ENCODE data around the gene ARHGAP26.

ARHGAP26 gene

DNA sequence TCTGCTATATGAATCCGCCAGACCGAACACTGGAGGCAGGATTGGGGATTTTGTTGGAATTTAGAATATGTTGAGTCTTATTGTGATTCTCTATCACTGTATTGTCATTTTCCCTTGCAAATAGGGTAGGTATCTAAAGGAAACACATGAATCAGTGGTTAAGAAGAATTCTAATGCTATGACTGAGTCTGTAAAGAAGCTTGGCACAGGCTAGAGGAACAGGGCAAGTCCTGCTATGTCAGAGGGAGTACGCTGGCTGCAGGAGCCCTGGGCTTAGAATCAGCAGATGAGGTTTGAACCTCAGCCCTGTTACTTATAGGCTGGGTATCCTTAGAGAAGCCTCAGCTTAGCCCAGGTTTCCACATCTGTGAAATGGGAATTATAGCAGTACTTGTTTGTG lies 435.2 kb downstream of the ARHGAP26 start:
- Histone ChIP-seq H3K27ac (no peak overlapping the region), H3K9ac (no peak overlapping the region)

DNA sequence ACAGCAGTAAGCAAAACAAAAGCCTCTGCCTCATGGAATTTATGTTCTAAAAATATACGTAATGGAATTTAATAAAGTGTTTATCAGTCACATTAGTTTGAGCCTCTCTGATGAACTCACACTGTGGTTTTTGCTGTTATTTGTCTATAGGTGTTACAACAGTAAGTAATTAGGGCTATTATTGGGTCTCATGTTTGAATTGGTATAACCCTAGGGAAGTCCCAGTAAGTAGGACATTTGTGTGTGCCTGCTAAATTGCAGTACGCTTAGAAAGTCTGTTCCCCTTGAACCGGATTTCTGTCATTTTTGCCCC lies 435.7 kb downstream of the ARHGAP26 start:
- Histone ChIP-seq H3K27me3 (ENCODE audit: insufficient read depth, low read depth) (no peaks in the 10 kb centered on the region), H3K9ac (no peak overlapping the region), H3K4me3 (IDR thresholded peaks at IDR 0.05; ENCODE audit: insufficient read depth, low read depth, low read length) (no peak overlapping the region), H3K4me2 (no peak overlapping the region), H3K27ac (no peak overlapping the region), H3K4me1 (ENCODE audit: low read depth, poor library complexity, severe bottlenecking) (peaks cover 56% of the 10 kb centered on the region), H4K20me1 (ENCODE audit: insufficient read depth) (no peaks in the 10 kb centered on the region), H3K36me3 (ENCODE audit: insufficient read depth) (no peaks in the 10 kb centered on the region), H2AFZ (ENCODE audit: low read depth) (no peak overlapping the region), H3K79me2 (ENCODE audit: insufficient read depth, low read depth) (no peaks in the 10 kb centered on the region)
- TF ChIP-seq, protein P1, sequence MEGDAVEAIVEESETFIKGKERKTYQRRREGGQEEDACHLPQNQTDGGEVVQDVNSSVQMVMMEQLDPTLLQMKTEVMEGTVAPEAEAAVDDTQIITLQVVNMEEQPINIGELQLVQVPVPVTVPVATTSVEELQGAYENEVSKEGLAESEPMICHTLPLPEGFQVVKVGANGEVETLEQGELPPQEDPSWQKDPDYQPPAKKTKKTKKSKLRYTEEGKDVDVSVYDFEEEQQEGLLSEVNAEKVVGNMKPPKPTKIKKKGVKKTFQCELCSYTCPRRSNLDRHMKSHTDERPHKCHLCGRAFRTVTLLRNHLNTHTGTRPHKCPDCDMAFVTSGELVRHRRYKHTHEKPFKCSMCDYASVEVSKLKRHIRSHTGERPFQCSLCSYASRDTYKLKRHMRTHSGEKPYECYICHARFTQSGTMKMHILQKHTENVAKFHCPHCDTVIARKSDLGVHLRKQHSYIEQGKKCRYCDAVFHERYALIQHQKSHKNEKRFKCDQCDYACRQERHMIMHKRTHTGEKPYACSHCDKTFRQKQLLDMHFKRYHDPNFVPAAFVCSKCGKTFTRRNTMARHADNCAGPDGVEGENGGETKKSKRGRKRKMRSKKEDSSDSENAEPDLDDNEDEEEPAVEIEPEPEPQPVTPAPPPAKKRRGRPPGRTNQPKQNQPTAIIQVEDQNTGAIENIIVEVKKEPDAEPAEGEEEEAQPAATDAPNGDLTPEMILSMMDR (conservative IDR thresholded peaks at IDR 0.05; ENCODE audit: low read depth, low read length), result no peak

More for the DNA sequence above, 435.2 kb downstream of the ARHGAP26 start:
- H3K79me2 ChIP-seq (ENCODE audit: insufficient read depth, low read depth), result no peaks in the 10 kb centered on the region
- no peak overlapping the region for H2AFZ ChIP-seq (ENCODE audit: low read depth)
- H4K20me1 ChIP-seq (ENCODE audit: insufficient read depth), result no peaks in the 10 kb centered on the region
- no peak overlapping the region for H3K4me3 ChIP-seq (IDR thresholded peaks at IDR 0.05; ENCODE audit: insufficient read depth, low read depth, low read length)
- H3K4me1 ChIP-seq (ENCODE audit: low read depth, poor library complexity, severe bottlenecking), result peaks cover 56% of the 10 kb centered on the region
- no peaks in the 10 kb centered on the region for H3K27me3 ChIP-seq (ENCODE audit: insufficient read depth, low read depth)
- H3K4me2 ChIP-seq, result peak overlapping the region; percentile 40; the same call in 1 of the 2 replicates
- H3K36me3 ChIP-seq (ENCODE audit: insufficient read depth), result no peaks in the 10 kb centered on the region
- TF ChIP-seq, protein P1 (conservative IDR thresholded peaks at IDR 0.05; ENCODE audit: low read depth, low read length), result no peak

DNA sequence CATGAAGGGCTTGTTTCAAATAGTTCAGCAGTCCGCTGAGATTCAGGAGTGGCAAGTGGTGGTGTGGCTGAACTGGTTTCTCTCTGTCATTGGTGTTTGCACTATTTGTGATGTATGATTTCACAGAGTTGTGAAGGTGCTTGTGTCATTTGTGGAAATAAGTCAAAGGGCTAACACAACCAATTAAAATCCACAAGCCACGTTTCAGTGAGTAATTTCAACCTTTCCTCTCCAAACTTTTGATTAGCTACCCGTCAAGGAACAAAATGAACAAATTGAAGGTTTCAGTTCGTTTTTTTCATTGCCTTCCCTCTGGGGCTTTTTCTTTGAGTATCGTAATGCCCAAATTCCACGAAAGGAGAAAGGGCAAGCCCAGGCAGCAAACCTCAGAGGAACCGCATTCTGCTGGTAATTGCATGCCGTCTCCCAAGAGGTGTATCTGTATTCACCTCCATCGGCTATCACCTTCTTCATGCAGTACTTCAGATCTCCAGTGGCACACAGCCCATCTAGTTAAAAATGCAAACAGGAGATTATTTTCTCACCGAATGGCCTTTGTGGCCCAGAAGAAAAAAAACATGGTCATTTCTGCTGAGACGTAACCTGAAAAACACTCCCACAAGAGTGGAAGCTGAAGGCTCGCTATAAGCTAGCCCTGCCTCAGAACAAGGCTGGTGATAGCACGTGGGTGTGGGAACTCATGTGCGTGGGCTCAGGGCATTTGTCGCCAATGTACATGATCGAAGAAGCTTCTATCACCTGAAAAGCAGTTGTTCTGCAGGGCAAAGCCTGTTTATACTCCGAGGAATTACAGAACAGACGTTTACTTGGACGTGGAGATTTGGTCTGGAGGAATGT lies 436.2 kb downstream of the ARHGAP26 start:
- H3K36me3 ChIP-seq (ENCODE audit: insufficient read depth), result no peaks in the 10 kb centered on the region
- H3K4me2 ChIP-seq, result no peak overlapping the region
- no peak overlapping the region for H3K27ac ChIP-seq

DNA sequence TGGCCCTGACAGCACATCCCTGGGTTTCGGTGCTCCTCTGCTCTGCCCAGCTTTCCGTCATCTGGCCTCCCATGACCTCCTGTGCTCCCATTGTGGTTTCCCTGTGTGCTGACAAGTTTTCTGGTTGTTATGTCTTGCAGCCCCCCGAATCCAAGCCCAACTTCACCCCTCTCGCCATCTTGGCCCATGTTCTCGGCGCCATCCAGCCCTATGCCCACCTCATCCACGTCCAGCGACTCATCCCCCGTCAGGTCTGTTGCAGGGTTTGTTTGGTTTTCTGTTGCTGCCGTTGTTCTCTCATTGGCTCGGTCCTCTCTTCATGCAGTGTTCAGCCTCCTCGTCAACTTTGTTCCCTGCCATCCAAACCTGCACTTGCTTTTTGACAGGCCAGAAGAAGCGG lies 436.9 kb downstream of the ARHGAP26 start:
- Histone ChIP-seq H3K27ac (no peak overlapping the region), H3K4me3 (IDR thresholded peaks at IDR 0.05; ENCODE audit: insufficient read depth, low read depth, low read length) (no peak overlapping the region), H4K20me1 (ENCODE audit: insufficient read depth) (no peaks in the 10 kb centered on the region), H3K4me2 (no peak overlapping the region), H3K79me2 (ENCODE audit: insufficient read depth, low read depth) (no peaks in the 10 kb centered on the region), H3K36me3 (ENCODE audit: insufficient read depth) (no peaks in the 10 kb centered on the region), H2AFZ (ENCODE audit: low read depth) (no peak overlapping the region), H3K4me1 (ENCODE audit: low read depth, poor library complexity, severe bottlenecking) (peaks cover 59% of the 10 kb centered on the region), H3K9ac (no peak overlapping the region), H3K27me3 (ENCODE audit: insufficient read depth, low read depth) (no peaks in the 10 kb centered on the region)
- TF ChIP-seq, protein P1 (conservative IDR thresholded peaks at IDR 0.05; ENCODE audit: low read depth, low read length), result no peak

More for the DNA sequence above, 436.2 kb downstream of the ARHGAP26 start:
- no peaks in the 10 kb centered on the region for H4K20me1 ChIP-seq (ENCODE audit: insufficient read depth)
- H3K4me1 ChIP-seq (ENCODE audit: low read depth, poor library complexity, severe bottlenecking), result peaks cover 56% of the 10 kb centered on the region
- no peak overlapping the region for H2AFZ ChIP-seq (ENCODE audit: low read depth)
- no peak overlapping the region for H3K4me3 ChIP-seq (IDR thresholded peaks at IDR 0.05; ENCODE audit: insufficient read depth, low read depth, low read length)
- H3K79me2 ChIP-seq (ENCODE audit: insufficient read depth, low read depth), result no peaks in the 10 kb centered on the region
- no peak overlapping the region for H3K9ac ChIP-seq
- TF ChIP-seq, protein P1 (conservative IDR thresholded peaks at IDR 0.05; ENCODE audit: low read depth, low read length), result no peak
- H3K27me3 ChIP-seq (ENCODE audit: insufficient read depth, low read depth), result no peaks in the 10 kb centered on the region
